Neural progenitor cell (in vitro differentiated cells): Measurements from ENCODE around the gene RXRA. TPM values are rescaled to one million over a fixed set of nuclear protein-coding genes. Genes with fewer than 3 reads are reported as not detected.

Source experiments
- DNase-seq: peaks from one replicate; pipeline ENCODE4 v3.0.0-alpha.2; 2016; ENCODE audit warnings: low spot score
- H2AFZ ChIP-seq: fragments of 200-600 bp; sonication (generic); replicated peaks from 2 replicates; pipeline ENCODE4 v1.6.1; 2016; ENCODE audit warnings: antibody characterized with exemption
- H3F3A ChIP-seq: fragments of 200-600 bp; sonication (generic); 2 replicates; pipeline ENCODE4 v1.6.1; 2016; ENCODE audit warnings: antibody characterized with exemption, low read depth
- H3K27ac ChIP-seq: fragments of 200-600 bp; sonication (generic); 2 replicates; pipeline ENCODE4 v1.5.1; 2016; ENCODE audit warnings: mild to moderate bottlenecking
- H3K27me3 ChIP-seq: fragments of 200-600 bp; sonication (generic); 2 replicates; pipeline ENCODE4 v1.6.1; 2016; ENCODE audit warnings: mild to moderate bottlenecking, moderate library complexity
- H3K36me3 ChIP-seq: fragments of 200-600 bp; sonication (generic); 2 replicates; pipeline ENCODE4 v1.5.1; 2016
- H3K4me1 ChIP-seq: fragments of 200-600 bp; sonication (generic); 2 replicates; pipeline ENCODE4 v1.6.1; 2016; ENCODE audit warnings: mixed run types
- H3K4me2 ChIP-seq: fragments of 200-600 bp; sonication (generic); 2 replicates; pipeline ENCODE4 v1.6.1; 2016
- H3K4me3 ChIP-seq: fragments of 200-600 bp; sonication (generic); 2 replicates; pipeline ENCODE4 v1.5.1; 2016
- H3K79me2 ChIP-seq: fragments of 200-600 bp; sonication (generic); 2 replicates; pipeline ENCODE4 v1.6.1; 2016; ENCODE audit warnings: low read depth
- H3K9ac ChIP-seq: fragments of 200-600 bp; sonication (generic); 2 replicates; pipeline ENCODE4 v1.6.1; 2016
- H3K9me3 ChIP-seq: fragments of 200-600 bp; sonication (generic); 2 replicates; pipeline ENCODE4 v1.5.1; 2016; ENCODE audit warnings: low read depth
- H4K20me1 ChIP-seq: fragments of 200-600 bp; sonication (generic); 2 replicates; pipeline ENCODE4 v1.6.1; 2016; ENCODE audit warnings: low read depth
- H3K27ac Mint-ChIP-seq: 3 replicates; pipeline ENCODE4 v1.8.0; 2021; ENCODE audit warnings: mixed read lengths
- H3K27me3 Mint-ChIP-seq: 2 replicates; pipeline ENCODE4 v1.8.0; 2022; ENCODE audit warnings: low read depth, mild to moderate bottlenecking, inconsistent platforms, moderate library complexity, mixed read lengths; ENCODE audit not compliant: insufficient read depth
- H3K36me3 Mint-ChIP-seq: 3 replicates; pipeline ENCODE4 v1.8.0; 2021; ENCODE audit warnings: mixed read lengths
- H3K4me1 Mint-ChIP-seq: 3 replicates; pipeline ENCODE4 v1.8.0; 2021; ENCODE audit warnings: mixed read lengths
- H3K4me3 Mint-ChIP-seq: 3 replicates; pipeline ENCODE4 v1.8.0; 2021; ENCODE audit warnings: mild to moderate bottlenecking, moderate library complexity, mixed read lengths
- H3K9me3 Mint-ChIP-seq: 3 replicates; pipeline ENCODE4 v1.8.0; 2020; ENCODE audit warnings: mixed read lengths
- EZH2 ChIP-seq: fragments of 200-600 bp; sonication (generic); IDR thresholded peaks from 2 replicates; pipeline ENCODE4 v1.6.1; 2017; ENCODE audit warnings: antibody characterized with exemption, mild to moderate bottlenecking, moderate library complexity
- EZH2phosphoT487 ChIP-seq: fragments of 200-600 bp; sonication (generic); IDR thresholded peaks from 2 replicates; pipeline ENCODE4 v1.6.1; 2017; ENCODE audit warnings: antibody characterized with exemption
- total RNA-seq: library from RNA; depleted of rRNA; stranded (reverse); fragments of >200 nt; gene quantifications from 2 replicates; pipeline ENCODE4 v1.2.3, GENCODE V29; 2015; ENCODE audit warnings: low replicate concordance
- TF ChIP-seq, protein P1 (sequence below): fragments of 200-600 bp; sonication (generic); IDR thresholded peaks from 2 replicates; pipeline ENCODE4 v1.5.1; 2017; ENCODE audit warnings: antibody characterized with exemption, mild to moderate bottlenecking

Gene RXRA
- total RNA-seq, 1 donor from 2014 or later = 11.6 TPM

DNA sequence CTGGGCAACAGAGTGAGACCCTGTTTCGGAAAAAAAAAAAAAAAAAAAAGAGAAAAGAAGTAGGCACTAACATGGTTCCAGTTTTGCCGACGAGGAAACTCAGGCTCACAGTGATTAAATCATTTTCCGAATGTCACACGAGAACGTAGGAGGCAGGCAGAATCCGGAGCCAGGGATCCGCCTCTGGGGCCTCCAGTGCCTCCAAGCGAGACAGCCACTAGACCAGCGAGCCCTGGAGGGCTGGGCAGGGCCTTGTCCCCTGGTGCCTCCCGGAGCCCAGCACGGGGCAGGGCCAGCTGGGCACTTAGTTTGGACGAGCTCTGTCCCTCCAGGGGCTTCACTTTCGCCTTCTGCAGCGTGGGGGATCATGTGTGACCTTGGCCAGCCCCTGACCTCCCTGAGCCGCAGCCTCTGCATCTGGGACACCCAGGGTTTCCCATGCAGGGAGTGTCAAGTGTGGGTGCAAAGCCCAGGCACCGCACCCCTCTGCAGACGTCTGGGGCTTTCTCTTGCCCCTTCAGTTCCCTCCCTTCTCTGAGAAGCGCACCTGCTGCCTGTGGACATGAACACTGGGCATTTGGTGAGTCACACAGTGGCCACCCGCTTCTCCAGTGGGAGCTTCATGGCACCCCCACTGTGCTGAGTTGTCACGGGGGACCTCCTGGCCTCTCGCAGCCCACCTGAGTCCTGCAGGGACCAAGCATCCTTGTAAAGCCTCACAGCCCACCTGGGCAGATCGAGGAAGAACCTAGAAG, 80.3 kb downstream of the RXRA start:
- Histone ChIP-seq H3K36me3 (no peaks in the 10 kb centered on the region), H3K4me2 (peak overlapping the region; percentile 56), H3K27ac (no peak overlapping the region), H3K9ac (no peak overlapping the region), H3K4me3 (no peak overlapping the region), H3K27me3 (no peaks in the 10 kb centered on the region), H3K79me2 (no peaks in the 10 kb centered on the region), H2AFZ (no peak overlapping the region), H3F3A (no peaks in the 10 kb centered on the region), H3K4me1 (peaks cover 8% of the 10 kb centered on the region), H3K9me3 (no peaks in the 10 kb centered on the region), H4K20me1 (peaks cover 45% of the 10 kb centered on the region)
- H3K36me3 Mint-ChIP-seq = no peaks in the 10 kb centered on the region
- no peak for DNase-seq
- peak overlapping the region; percentile 93 for H3K27ac Mint-ChIP-seq
- H3K27me3 Mint-ChIP-seq = peaks cover 5% of the 10 kb centered on the region
- peak overlapping the region; percentile 74 for H3K4me3 Mint-ChIP-seq
- TF ChIP-seq, protein P1, sequence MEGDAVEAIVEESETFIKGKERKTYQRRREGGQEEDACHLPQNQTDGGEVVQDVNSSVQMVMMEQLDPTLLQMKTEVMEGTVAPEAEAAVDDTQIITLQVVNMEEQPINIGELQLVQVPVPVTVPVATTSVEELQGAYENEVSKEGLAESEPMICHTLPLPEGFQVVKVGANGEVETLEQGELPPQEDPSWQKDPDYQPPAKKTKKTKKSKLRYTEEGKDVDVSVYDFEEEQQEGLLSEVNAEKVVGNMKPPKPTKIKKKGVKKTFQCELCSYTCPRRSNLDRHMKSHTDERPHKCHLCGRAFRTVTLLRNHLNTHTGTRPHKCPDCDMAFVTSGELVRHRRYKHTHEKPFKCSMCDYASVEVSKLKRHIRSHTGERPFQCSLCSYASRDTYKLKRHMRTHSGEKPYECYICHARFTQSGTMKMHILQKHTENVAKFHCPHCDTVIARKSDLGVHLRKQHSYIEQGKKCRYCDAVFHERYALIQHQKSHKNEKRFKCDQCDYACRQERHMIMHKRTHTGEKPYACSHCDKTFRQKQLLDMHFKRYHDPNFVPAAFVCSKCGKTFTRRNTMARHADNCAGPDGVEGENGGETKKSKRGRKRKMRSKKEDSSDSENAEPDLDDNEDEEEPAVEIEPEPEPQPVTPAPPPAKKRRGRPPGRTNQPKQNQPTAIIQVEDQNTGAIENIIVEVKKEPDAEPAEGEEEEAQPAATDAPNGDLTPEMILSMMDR = no peak
- no peak for TF ChIP-seq EZH2
- no peak for TF ChIP-seq EZH2phosphoT487
- peaks cover 16% of the 10 kb centered on the region for H3K4me1 Mint-ChIP-seq
- H3K9me3 Mint-ChIP-seq = no peaks in the 10 kb centered on the region

DNA sequence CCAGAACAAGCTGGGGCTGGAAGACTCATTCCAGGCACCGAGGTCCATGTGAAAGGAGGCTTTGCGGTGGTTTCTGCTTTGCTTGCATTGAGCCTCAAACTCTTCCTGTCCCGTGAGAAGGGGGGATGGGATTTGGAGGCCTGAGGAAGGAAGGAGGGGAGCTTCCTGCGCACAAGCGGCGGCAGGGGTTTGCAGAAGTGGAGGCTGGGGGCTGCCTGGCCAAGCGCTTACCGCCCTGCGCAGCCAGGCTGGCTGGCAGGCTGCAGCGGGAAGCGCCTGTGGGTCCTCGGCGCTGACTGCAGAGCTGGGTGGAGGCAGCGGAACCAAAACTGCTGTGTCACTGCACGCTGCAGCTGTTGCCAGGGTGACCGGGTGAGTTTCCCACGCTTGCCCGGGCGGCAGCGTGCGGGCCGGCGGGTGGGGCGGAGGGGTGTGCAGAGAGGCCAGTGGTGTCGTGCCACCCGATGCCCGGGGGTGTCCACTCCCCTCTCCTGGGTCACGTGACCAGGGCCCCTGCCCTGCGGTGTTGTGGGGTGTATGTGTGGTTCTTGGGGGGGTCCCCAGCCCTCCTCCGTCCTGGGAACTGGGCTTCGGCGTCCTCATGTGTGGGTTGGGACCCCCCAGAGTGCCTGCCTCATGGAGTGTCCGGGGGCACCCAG, 81.0 kb downstream of the RXRA start:
- no peak overlapping the region for H2AFZ ChIP-seq
- H3K4me3 ChIP-seq = no peak overlapping the region
- Mint-ChIP-seq H3K27me3 (peaks cover 5% of the 10 kb centered on the region), H3K9me3 (no peaks in the 10 kb centered on the region), H3K36me3 (no peaks in the 10 kb centered on the region), H3K4me1 (peaks cover 16% of the 10 kb centered on the region), H3K27ac (peak overlapping the region; percentile 66), H3K4me3 (peak overlapping the region; percentile 74)
- no peaks in the 10 kb centered on the region for H3K27me3 ChIP-seq
- DNase-seq = peak; percentile 76
- H3K79me2 ChIP-seq = no peaks in the 10 kb centered on the region
- H3K36me3 ChIP-seq = no peaks in the 10 kb centered on the region
- no peaks in the 10 kb centered on the region for H3K9me3 ChIP-seq
- peak overlapping the region; percentile 56 for H3K4me2 ChIP-seq
- peaks cover 8% of the 10 kb centered on the region for H3K4me1 ChIP-seq
- no peak overlapping the region for H3K9ac ChIP-seq
- TF ChIP-seq EZH2 (no peak), EZH2phosphoT487 (no peak)
- TF ChIP-seq, protein P1 = no peak
- H3F3A ChIP-seq = no peaks in the 10 kb centered on the region
- H3K27ac ChIP-seq = no peak overlapping the region
- H4K20me1 ChIP-seq = peaks cover 52% of the 10 kb centered on the region

DNA sequence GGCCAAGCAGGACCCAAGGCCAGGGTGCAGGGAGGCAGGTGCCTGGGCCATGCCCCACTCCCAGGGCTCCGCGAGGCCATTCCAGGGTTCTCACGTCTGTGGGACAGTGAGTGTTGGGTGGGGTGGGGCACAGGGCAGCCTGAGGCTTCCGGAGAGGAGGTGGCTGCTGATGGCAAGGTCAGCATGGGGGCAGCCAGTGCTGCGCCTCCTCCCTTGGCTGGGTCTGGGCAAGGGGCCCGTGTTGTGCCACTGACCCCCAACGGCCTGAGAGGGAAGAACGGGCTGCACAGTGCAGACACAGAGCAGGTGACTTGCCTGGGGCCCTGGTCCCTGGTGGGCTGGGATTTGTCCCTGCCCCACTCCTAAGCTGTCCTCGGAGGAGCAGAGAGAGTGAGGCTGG, 82.1 kb downstream of the RXRA start:
- no peak overlapping the region for H3K27ac Mint-ChIP-seq
- Histone ChIP-seq H3K4me3 (no peak overlapping the region), H3K9me3 (no peaks in the 10 kb centered on the region), H2AFZ (no peak overlapping the region), H3K36me3 (no peaks in the 10 kb centered on the region), H3K79me2 (no peaks in the 10 kb centered on the region), H3K9ac (no peak overlapping the region), H4K20me1 (peaks cover 57% of the 10 kb centered on the region), H3K27me3 (no peaks in the 10 kb centered on the region), H3K4me1 (peaks cover 8% of the 10 kb centered on the region), H3K27ac (no peak overlapping the region), H3K4me2 (no peak overlapping the region), H3F3A (no peaks in the 10 kb centered on the region)
- H3K4me1 Mint-ChIP-seq = peaks cover 22% of the 10 kb centered on the region
- H3K27me3 Mint-ChIP-seq = peaks cover 7% of the 10 kb centered on the region
- no peak for DNase-seq
- H3K4me3 Mint-ChIP-seq = no peak overlapping the region
- TF ChIP-seq EZH2 (no peak), EZH2phosphoT487 (no peak)
- TF ChIP-seq, protein P1 = no peak
- H3K9me3 Mint-ChIP-seq = no peaks in the 10 kb centered on the region
- H3K36me3 Mint-ChIP-seq = no peaks in the 10 kb centered on the region
